GM12878 (cell line): Measurements from ENCODE around the gene FAM81A. TPM values are rescaled to one million over a fixed set of nuclear protein-coding genes. Genes with fewer than 3 reads are reported as not detected.
A peak's percentile ranks its signal among the peaks of the same experiment; 100 is the strongest.

Experiments
- ATAC-seq: fragments of 200-7000 bp; cut with Tn5 transposase; 3 replicates; pipeline ENCODE4 v1.9.1; 2020; ENCODE audit warnings: mild to moderate bottlenecking, moderate library complexity
- BruUV-seq: library from RNA; stranded (reverse); fragments of 400-500 nt; replicated peaks from 2 replicates; lab custom pipeline; 2021; lab: Mats Ljungman, UMichigan
- CTCF ChIA-PET: fragments of 300-600 bp; sonication (Branson Sonifier 250); formaldehyde crosslinking; extraction: SDS; loops from one replicate; lab custom pipeline; 2021; ENCODE audit warnings: inconsistent platforms; lab: Yijun Ruan, JAX
- POLR2A ChIA-PET: fragments of 350-600 bp; formaldehyde crosslinking; extraction: SDS; loops from one replicate; lab custom pipeline; 2021; ENCODE audit warnings: inconsistent platforms; lab: Charles Lee
- RAD21 ChIA-PET: fragments of 300-600 bp; sonication (Branson Sonifier 250); formaldehyde crosslinking; loops from one replicate; lab custom pipeline; 2023; ENCODE audit warnings: antibody characterized with exemption; ENCODE audit not compliant: unreplicated experiment; lab: Charles Lee
- SMC1A ChIA-PET: fragments of 300-600 bp; sonication (Branson Sonifier 250); formaldehyde crosslinking; loops from one replicate; lab custom pipeline; 2023; ENCODE audit not compliant: unreplicated experiment, uncharacterized antibody; lab: Charles Lee
- DNase-seq: peaks from one replicate; pipeline ENCODE4 v3.0.0-alpha.2; 2011; ENCODE audit warnings: low read depth, low spot score
- FAIRE-seq: peaks from 3 replicates; lab custom pipeline; 2011; peaks lifted over from hg19 to GRCh38; lab: Jason Lieb, UNC
- H2AFZ ChIP-seq: 2 replicates; pipeline ENCODE4 v1.6.0; 2011; ENCODE audit warnings: low read depth, low read length, control low read depth; ENCODE audit not compliant: control insufficient read depth
- H3K27ac ChIP-seq: 2 replicates; pipeline ENCODE4 v1.5.1; 2011; ENCODE audit warnings: control low read depth; ENCODE audit not compliant: control insufficient read depth, insufficient read depth
- H3K27me3 ChIP-seq, 2 experiments: replicated peaks in 1 of 2; 2 replicates each; pipeline versions ENCODE4 v1.6.0 to v1.6.1; 2011; ENCODE audit warnings: low read length in 1 of 2; ENCODE audit not compliant: control insufficient read depth in 2 of 2, insufficient read depth in 2 of 2
- H3K36me3 ChIP-seq, 2 experiments: 2 replicates each; pipeline ENCODE4 v1.5.1; 2011; ENCODE audit warnings: low read length in 1 of 2; ENCODE audit not compliant: control insufficient read depth in 2 of 2, insufficient read depth in 2 of 2
- H3K4me1 ChIP-seq: 2 replicates; pipeline ENCODE4 v1.6.1; 2011; ENCODE audit warnings: mild to moderate bottlenecking, low read length, moderate library complexity, mixed read lengths; ENCODE audit not compliant: control insufficient read depth, insufficient read depth
- H3K4me2 ChIP-seq: 2 replicates; pipeline ENCODE4 v1.6.0; 2011; ENCODE audit warnings: control low read depth; ENCODE audit not compliant: control insufficient read depth, insufficient read depth
- H3K4me3 ChIP-seq: fragments of 200-600 bp; sonication (generic); 2 replicates; pipeline ENCODE4 v1.5.1; 2016
- H3K79me2 ChIP-seq: 2 replicates; pipeline ENCODE4 v1.6.0; 2011; ENCODE audit warnings: low read length; ENCODE audit not compliant: control insufficient read depth, insufficient read depth
- H3K9ac ChIP-seq: 2 replicates; pipeline ENCODE4 v1.8.0; 2011; ENCODE audit warnings: low read length, control low read depth, mixed read lengths; ENCODE audit not compliant: control insufficient read depth, insufficient read depth
- H3K9me3 ChIP-seq: replicated peaks from 3 replicates; pipeline ENCODE4 v1.5.1; 2011; ENCODE audit warnings: mild to moderate bottlenecking, low read length; ENCODE audit not compliant: control insufficient read depth, insufficient read depth
- H4K20me1 ChIP-seq: 2 replicates; pipeline ENCODE4 v1.6.0; 2011; ENCODE audit not compliant: control insufficient read depth, insufficient read depth
- DPF2 ChIP-seq: fragments of 450-650 bp; IDR thresholded peaks from 2 replicates; pipeline ENCODE4 v1.6.1; 2017; ENCODE audit warnings: mild to moderate bottlenecking
- E4F1 ChIP-seq: fragments of 450-650 bp; IDR thresholded peaks from 2 replicates; pipeline ENCODE4 v1.6.1; 2018; ENCODE audit warnings: borderline replicate concordance, mild to moderate bottlenecking; ENCODE audit not compliant: partially characterized antibody
- HDAC6 ChIP-seq: fragments of 200-600 bp; sonication (generic); IDR thresholded peaks from one replicate; pipeline ENCODE4 v1.8.0; 2017; ENCODE audit warnings: antibody characterized with exemption; ENCODE audit not compliant: unreplicated experiment
- MYB ChIP-seq: fragments of 150-350 bp; IDR thresholded peaks from 2 replicates; pipeline ENCODE4 v1.6.1; 2014; ENCODE audit warnings: mild to moderate bottlenecking, low read depth, low read length, borderline replicate concordance
- NFIC ChIP-seq: IDR thresholded peaks from 2 replicates; pipeline ENCODE4 v1.6.1; 2012; ENCODE audit warnings: low read depth, mild to moderate bottlenecking, inconsistent platforms, low read length, moderate library complexity
- RUNX3 ChIP-seq: IDR thresholded peaks from 2 replicates; pipeline ENCODE4 v1.6.1; 2012; ENCODE audit warnings: low read length, inconsistent platforms
- SIN3A ChIP-seq: IDR thresholded peaks from 2 replicates; pipeline ENCODE4 v1.6.1; 2012; ENCODE audit warnings: low read depth, low read length, improper control_type of control experiment
- SIX5 ChIP-seq: IDR thresholded peaks from 2 replicates; pipeline ENCODE4 v1.6.1; 2011; ENCODE audit warnings: mild to moderate bottlenecking, low read depth, low read length, moderate library complexity; ENCODE audit not compliant: severe bottlenecking
- USF1 ChIP-seq: IDR thresholded peaks from 2 replicates; pipeline ENCODE4 v1.6.1; 2011; ENCODE audit warnings: borderline replicate concordance, low read depth, mild to moderate bottlenecking, moderate library complexity, mixed read lengths, low read length; ENCODE audit not compliant: insufficient read depth; ENCODE audit errors: extremely low read length
- WRNIP1 ChIP-seq: IDR thresholded peaks from 2 replicates; pipeline ENCODE4 v1.6.1; 2011; ENCODE audit warnings: low read depth, low read length, improper control_type of control experiment, borderline replicate concordance
- ZNF207 ChIP-seq: fragments of 450-650 bp; IDR thresholded peaks from 2 replicates; pipeline ENCODE4 v1.6.1; 2014; ENCODE audit warnings: antibody characterized with exemption, mild to moderate bottlenecking, borderline replicate concordance
- ZNF384 ChIP-seq: IDR thresholded peaks from 2 replicates; pipeline ENCODE4 v1.6.1; 2012; ENCODE audit warnings: low read depth, mild to moderate bottlenecking, low read length, improper control_type of control experiment, borderline replicate concordance
- ZNF622 ChIP-seq: fragments of 450-650 bp; IDR thresholded peaks from 2 replicates; pipeline ENCODE4 v1.6.1; 2017; ENCODE audit warnings: mild to moderate bottlenecking, inconsistent platforms
- ZNF687 ChIP-seq: fragments of 450-650 bp; IDR thresholded peaks from 2 replicates; pipeline ENCODE4 v1.6.1; 2017; ENCODE audit warnings: mild to moderate bottlenecking, moderate library complexity
- WGBS: methylation state at CpG from one replicate; pipeline ENCODE4 v1.1.6; 2016; ENCODE audit warnings: low lambda C conversion rate; ENCODE audit not compliant: insufficient replicate concordance, insufficient coverage; ENCODE audit errors: missing lambda C conversion rate; 5-methylcytosine and 5-hydroxymethylcytosine counted together
- in situ Hi-C: fragments of 300-500 bp; cut with MboI; formaldehyde crosslinking; loops from 9 replicates; pipeline ENCODE4 v1.14.3; 2018; ENCODE audit warnings: mixed read lengths
- intact Hi-C: fragments of 100-400 bp; cut with micrococcal nuclease; formaldehyde crosslinking; loops from one replicate; pipeline ENCODE4 v1.14.2; 2022; ENCODE audit not compliant: unreplicated experiment
- polyA plus RNA-seq, 11 experiments: library from polyadenylated mRNA; depleted of rRNA in 4 of 11; unstranded in 6 of 11; stranded (reverse) in 5 of 11; fragments of >200 nt; fragmentation: Nextera tagmentation in 4 of 11; fragmentation: Illumina TruSeq in 1 of 11; extraction: Ambion mirVana in 4 of 11; extraction: Trizol in 1 of 11; gene quantifications; 1 replicate in 1 of 11; 2 replicates in 10 of 11; pipeline versions ENCODE4 v1.2.1 to v1.2.3, GENCODE V29; 2011 to 2016; ENCODE audit warnings: inconsistent platforms in 2 of 11, missing spikeins in 2 of 11, low read depth in 1 of 11
- total RNA-seq, 4 experiments: library from RNA; depleted of rRNA in 3 of 4; stranded (reverse); fragments of >200 nt in 3 of 4; fragmentation: Illumina TruSeq in 1 of 4; extraction: Trizol in 1 of 4; gene quantifications; 2 replicates each; pipeline versions ENCODE4 v1.2.1 to v1.2.3, GENCODE V29; 2013 to 2021

The FAM81A gene
- total and polyA plus RNA-seq, 10 of the 15 experiments (the other 5 are each of a cell fraction or from before 2014, with no cell fraction given), result 0.18 to 34.5 (median 16.2) TPM

- H3K36me3 ChIP-seq, result no peaks in the 10 kb centered on the region
- no peaks in the 10 kb centered on the region for H4K20me1 ChIP-seq
- intact Hi-C loops, result no loop called here
- no peak for ATAC-seq
- ChIA-PET RAD21 (interaction anchor here (0.7 to 1.9 kb wide), 4 partner anchors 8 to 544 kb away, joined by 3 to 6 read pairs (median 4); no protein-coding TSS in a partner anchor), SMC1A (interaction anchor here (0.8 to 2.3 kb wide), 2 partner anchors 10 to 359 kb away, joined by 3 to 8 read pairs; no protein-coding TSS in a partner anchor), CTCF (interaction anchor here (1.3 to 2.8 kb wide), 4 partner anchors 9 to 23 kb away, joined by 4 to 14 read pairs (median 10); no protein-coding TSS in a partner anchor), POLR2A (no interaction called here)
- peaks cover 23% of the 10 kb centered on the region for H3K4me1 ChIP-seq
- no peaks in the 10 kb centered on the region for H3K9me3 ChIP-seq
- no TSS peak for BruUV-seq
- no peak overlapping the region for H3K27ac ChIP-seq
- no peak overlapping the region for H3K4me3 ChIP-seq
- WGBS, result 30% methylated on average over 5 of the region's 5 CpGs
- in situ Hi-C loops, result loop anchor here (10.0 kb wide), 1 partner anchor 1300 kb away; no protein-coding TSS in a partner anchor
- peak overlapping the region; percentile 57 for H2AFZ ChIP-seq
- no peak for DNase-seq
- FAIRE-seq, result no peak
- H3K9ac ChIP-seq, result no peak overlapping the region; the same call in 1 of the 2 replicates
- H3K79me2 ChIP-seq, result no peaks in the 10 kb centered on the region
- no peaks in the 10 kb centered on the region for H3K27me3 ChIP-seq
- TF ChIP-seq MYB (no peak), SIX5 (no peak), HDAC6 (no peak), ZNF384 (no peak), NFIC (no peak), SIN3A (no peak), USF1 (no peak), RUNX3 (no peak), ZNF687 (no peak), DPF2 (no peak), E4F1 (no peak), WRNIP1 (no peak), ZNF207 (no peak), ZNF622 (no peak)
- no peak overlapping the region for H3K4me2 ChIP-seq
Observed at GRCh38 chr15:59524331-59524731, 86.3 kb downstream of the FAM81A start.
